GM23338 (cell line): ENCODE measurements around the gene FBXW11.

Experiments used
- CREB1 ChIP-seq: fragments of 250-450 bp; sonication (Bioruptor Pico); IDR thresholded peaks from 2 replicates; pipeline ENCODE4 v1.5.0; 2020; ENCODE audit warnings: low read depth, mild to moderate bottlenecking, moderate library complexity
- CTCF ChIP-seq, 2 experiments: fragments of 200-600 bp in 1 of 2; sonication (generic) in 1 of 2; conservative IDR thresholded peaks; 2 replicates each; pipeline versions ENCODE4 v1.5.1 to v1.6.1; 2016 to 2017; ENCODE audit warnings: antibody characterized with exemption in 2 of 2, low read depth in 2 of 2, mild to moderate bottlenecking in 2 of 2, moderate library complexity in 1 of 2
- EZH2 ChIP-seq: fragments of 200-600 bp; sonication (generic); IDR thresholded peaks from one replicate; pipeline ENCODE4 v1.8.0; 2017; ENCODE audit warnings: antibody characterized with exemption, mild to moderate bottlenecking, low read depth; ENCODE audit not compliant: unreplicated experiment
- EZH2phosphoT487 ChIP-seq: fragments of 200-600 bp; sonication (generic); IDR thresholded peaks from one replicate; pipeline ENCODE4 v1.8.1; 2018; ENCODE audit warnings: antibody characterized with exemption; ENCODE audit not compliant: unreplicated experiment
- JUNB ChIP-seq: IDR thresholded peaks from one replicate; pipeline ENCODE4 v1.6.1; 2016; ENCODE audit warnings: antibody characterized with exemption; ENCODE audit not compliant: unreplicated experiment
- POLR2AphosphoS5 ChIP-seq: IDR thresholded peaks from 2 replicates; pipeline ENCODE4 v1.6.1; 2016; ENCODE audit warnings: antibody characterized with exemption, low read depth
- STAT1 ChIP-seq: IDR thresholded peaks from one replicate; pipeline ENCODE4 v1.6.1; 2016; ENCODE audit warnings: antibody characterized with exemption; ENCODE audit not compliant: unreplicated experiment
- ZNF331 ChIP-seq: fragments of 250-450 bp; sonication (Bioruptor Pico); IDR thresholded peaks from 2 replicates; pipeline ENCODE4 v1.5.0; 2020; ENCODE audit warnings: low read depth, mild to moderate bottlenecking, moderate library complexity
- TF ChIP-seq, protein P1 (sequence below): IDR thresholded peaks from one replicate; pipeline ENCODE4 v1.6.1; 2018; ENCODE audit warnings: antibody characterized with exemption; ENCODE audit not compliant: unreplicated experiment

DNA sequence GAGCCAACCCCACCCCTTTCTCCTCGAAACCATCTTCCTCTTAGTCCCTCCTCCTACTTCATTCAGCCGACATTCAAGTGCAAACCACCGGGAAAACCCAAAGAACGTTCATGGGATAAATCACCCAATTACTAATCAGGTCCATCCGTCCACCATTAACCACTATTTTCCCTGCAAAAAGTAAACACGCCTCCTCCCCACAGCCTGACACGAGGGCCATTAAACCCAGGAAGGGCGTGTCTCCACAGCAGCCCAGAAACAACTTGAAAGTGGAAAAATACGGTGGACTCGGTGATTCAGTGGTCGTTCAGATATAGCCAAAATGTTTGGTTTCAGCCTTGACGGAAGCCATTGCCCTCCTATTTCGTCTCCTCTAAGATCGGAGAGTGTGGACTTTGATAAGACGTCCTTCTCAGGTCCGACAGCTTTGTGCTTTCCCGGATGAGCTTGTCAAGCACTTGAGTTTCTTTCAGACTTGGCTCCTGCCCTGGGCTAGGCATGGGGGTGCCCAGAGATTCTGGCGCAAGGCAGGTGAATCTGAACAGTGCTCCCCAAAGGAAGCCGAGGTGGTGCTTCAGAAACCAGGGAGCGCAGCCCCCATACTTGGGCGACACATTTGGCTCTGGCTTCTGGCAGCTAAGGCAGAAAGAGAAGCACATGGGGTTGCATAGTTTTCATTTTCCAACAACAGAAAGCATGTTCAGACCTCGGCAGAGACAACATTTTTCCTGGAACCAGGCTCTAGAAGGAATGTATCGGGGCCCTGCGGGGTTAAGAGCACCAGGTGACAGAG lies 164.3 kb downstream of the FBXW11 start:
- TF ChIP-seq CTCF (conservative IDR thresholded peaks at IDR 0.05; ENCODE audit: low read depth in 2 of 2) (no peak), STAT1 (no peak), POLR2AphosphoS5 (no peak), EZH2 (no peak), EZH2phosphoT487 (no peak), JUNB (no peak), CREB1 (CRISPR knock-in tag) (no peak), ZNF331 (CRISPR knock-in tag) (no peak)
- TF ChIP-seq, protein P1, sequence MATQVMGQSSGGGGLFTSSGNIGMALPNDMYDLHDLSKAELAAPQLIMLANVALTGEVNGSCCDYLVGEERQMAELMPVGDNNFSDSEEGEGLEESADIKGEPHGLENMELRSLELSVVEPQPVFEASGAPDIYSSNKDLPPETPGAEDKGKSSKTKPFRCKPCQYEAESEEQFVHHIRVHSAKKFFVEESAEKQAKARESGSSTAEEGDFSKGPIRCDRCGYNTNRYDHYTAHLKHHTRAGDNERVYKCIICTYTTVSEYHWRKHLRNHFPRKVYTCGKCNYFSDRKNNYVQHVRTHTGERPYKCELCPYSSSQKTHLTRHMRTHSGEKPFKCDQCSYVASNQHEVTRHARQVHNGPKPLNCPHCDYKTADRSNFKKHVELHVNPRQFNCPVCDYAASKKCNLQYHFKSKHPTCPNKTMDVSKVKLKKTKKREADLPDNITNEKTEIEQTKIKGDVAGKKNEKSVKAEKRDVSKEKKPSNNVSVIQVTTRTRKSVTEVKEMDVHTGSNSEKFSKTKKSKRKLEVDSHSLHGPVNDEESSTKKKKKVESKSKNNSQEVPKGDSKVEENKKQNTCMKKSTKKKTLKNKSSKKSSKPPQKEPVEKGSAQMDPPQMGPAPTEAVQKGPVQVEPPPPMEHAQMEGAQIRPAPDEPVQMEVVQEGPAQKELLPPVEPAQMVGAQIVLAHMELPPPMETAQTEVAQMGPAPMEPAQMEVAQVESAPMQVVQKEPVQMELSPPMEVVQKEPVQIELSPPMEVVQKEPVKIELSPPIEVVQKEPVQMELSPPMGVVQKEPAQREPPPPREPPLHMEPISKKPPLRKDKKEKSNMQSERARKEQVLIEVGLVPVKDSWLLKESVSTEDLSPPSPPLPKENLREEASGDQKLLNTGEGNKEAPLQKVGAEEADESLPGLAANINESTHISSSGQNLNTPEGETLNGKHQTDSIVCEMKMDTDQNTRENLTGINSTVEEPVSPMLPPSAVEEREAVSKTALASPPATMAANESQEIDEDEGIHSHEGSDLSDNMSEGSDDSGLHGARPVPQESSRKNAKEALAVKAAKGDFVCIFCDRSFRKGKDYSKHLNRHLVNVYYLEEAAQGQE = no peak
